MV-4-11 (cell line): ENCODE data around the gene PHF12.

Experiments
- DNase-seq: peaks from one replicate; lab custom pipeline; 2025; lab: John Stamatoyannopoulos, UW

PHF12 gene

DNA sequence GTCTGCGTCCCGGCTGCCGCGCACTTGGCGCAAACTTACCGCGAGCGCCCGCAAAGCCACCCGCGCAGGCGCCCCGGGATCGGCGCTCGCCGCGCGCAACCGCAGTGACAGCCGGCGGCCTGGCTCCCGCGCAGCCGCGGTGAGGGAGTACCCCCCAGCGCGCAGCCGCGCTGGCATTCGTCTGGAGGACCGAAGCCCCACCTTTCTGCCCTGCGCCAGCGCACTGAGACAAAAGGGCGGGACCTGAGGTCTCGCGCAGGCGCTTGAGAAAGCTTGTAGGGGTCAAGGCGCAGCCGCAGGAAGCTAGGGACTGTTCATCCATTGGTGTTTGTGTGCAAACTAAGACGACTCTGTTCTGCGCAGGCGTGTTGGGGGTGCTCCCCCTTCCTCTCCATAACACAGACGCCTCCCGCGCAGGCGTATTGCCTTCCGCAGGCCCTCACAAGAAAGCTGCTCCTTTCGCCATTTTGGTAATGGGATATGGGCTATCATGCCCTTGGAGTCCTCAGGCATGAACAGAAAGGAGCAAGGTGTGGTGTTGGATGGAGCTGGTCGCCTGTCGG lies at the start of gene PHF12:
TSS of gene PHF12 (minus strand) at position 91 of the 563 bp plus-strand sequence. CDS start 558 bp downstream, outside the sequence.
- peak; percentile 100 for DNase-seq

DNA sequence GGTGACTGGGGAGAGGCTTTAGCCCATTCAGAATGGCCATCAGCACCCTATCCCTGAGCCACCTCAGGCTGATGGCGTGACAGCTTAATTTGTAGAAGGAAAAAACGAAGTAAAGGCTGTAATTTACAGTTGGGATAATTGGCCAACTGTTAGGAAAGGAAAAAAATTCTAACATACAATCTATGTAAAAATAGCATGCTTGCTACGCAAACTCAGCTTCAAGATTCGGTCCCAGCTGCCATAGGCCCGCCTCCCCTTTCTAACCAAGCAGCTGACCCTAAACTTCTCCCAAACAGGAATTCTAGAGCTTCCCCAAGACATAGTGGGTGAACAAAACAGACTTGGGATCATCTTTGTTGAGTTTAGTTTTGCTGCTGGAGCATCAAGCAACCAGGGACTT lies 49.7 kb upstream of the PHF12 start:
- no peak for DNase-seq

DNA sequence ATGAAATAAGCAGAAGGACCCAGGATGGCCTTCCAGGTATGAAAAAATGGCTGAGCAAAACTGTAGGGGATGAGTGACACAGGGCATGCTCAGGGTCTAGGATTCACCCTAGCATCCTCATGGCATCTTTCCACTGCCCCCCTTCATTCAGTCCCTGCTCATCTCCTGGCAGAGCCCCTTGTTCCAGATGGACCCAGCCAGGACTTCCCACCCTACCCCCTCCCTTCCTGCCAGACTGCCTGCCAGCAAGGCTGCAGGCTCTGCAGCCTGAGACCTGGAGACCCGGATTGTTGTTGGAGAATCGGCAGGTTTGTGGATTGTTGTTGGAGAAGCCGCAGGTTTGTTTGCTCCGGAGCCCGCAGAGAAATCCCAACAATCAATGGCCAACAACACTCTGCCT lies 47.9 kb upstream of the PHF12 start:
- DNase-seq = no peak

DNA sequence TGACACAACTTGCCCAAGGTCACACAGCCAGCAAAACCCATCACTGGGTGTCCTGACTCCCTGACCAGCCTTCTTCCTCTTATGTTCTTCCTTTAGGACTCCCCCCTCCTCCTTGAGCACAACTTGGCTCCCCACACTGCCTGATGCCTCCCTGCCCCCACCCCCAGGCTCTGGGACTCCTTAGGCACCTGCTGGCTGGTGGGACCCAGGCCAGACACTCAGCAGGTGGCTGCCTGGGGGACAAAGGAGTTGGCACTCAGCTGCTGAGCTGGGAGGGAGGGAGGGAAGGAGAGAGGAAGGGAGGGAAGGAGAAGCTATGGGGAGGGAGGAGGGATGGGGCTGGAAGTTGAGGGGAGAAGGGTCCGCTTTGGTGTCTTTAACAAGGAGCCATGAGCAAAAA lies 46.5 kb upstream of the PHF12 start:
- no peak for DNase-seq

DNA sequence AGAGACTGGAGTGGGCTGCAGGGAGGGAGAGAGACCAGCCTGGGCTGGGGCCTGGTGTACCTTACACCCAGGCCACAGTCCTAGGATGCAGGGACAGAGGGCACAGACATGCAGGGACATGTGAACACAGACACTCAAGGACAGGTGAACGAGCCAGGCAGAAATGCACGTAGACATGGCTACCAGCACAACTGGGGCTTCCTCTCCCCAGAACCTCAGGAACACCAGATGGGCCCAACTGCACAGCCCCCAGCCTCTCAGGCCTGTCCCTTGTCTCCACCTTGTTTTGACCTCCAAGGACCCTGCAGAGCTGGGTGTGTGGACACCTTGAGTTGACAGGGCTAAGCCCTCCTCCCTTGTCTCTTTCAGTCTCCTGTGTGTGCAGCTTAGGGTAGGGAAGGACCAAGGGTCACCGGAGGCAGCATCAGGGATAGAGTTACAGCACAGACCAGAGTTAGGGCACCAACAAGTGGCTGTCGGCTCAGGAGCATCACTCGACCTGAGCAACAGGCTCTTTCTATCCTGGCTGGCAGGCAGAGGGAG lies 45.3 kb upstream of the PHF12 start:
- DNase-seq = no peak

DNA sequence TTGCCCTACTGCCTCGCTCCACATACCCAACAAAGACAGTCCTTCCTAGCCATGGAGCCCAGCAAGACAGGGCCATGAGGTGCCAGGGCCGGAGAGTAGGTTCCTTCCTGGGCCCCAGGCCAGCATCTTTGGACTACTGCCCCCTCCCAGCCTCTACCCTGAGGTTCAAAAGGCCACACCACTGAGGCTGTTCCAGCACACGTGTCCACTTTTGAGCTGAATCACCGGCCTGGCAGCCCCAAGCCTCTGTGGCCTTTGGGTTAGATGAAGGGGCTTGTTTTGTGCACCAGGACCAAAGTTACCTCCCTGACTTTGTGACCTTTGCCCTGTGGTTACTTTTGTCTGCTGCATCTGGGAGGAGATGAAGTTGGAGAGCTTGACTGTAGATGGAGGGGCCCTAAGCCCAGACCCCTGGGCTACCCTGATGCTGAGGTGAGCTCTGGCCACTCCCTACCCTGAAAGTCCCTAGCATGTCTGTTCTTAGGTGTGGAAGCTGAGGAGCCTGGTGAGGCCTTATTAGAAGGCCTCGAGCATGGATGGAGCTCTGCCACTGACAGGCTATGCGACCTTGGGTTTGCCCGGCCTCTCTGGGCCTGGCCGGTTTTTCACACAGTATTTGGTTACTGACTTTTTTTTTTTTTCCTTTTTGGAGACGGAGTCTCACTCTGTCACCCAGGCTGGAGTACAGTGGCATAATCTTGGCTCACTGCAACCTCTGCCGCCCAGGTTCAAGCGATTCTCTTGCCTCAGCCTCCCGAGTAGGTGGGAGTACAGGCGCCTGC lies 42.5 kb upstream of the PHF12 start:
- no peak for DNase-seq

DNA sequence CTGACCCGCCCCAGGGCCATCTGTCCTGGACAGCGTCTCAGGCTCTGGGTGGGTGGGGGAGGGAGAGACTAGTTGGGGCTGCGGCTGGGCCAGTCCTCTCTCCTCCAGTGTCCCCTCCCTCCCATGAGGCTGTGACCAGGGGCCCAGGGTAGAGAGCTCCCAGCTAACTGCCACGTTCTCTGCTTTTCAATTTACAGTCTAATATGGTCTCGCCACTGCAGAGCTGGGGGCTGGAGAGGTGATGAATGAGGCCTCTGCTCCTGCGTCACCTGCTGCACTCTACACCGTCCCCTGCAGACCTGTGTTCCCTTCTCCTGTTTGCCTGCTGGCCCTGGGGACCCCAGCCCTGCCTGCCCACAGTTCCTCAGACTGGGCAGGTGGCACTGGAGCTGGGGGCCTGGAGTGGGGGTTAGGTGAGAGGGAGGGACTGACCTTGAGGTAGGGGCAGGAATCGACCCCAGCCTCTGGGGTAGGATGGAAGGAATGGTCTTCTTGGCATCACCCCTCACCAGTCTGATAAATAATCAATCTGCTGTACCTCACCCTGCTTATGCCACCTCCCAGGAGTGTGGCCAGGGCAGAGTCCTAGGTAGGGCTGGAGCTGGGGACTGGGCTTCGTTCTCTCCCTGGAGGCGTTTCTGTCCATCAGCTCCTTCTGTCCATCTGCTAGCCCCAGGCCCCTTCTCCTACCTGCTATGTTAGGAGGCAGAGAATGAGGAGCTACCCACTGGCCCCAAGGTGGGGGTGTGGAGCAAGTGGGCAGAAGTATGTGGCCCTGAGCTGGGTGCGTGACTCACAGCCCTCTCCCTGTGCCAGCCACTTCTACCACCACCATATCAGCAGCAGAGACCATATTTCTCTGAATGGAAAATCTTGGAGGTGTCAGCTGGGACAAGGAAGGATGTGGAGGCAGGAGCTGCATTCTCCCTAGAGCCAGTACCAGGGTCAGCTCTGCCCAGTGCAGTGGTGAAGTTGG lies 41.6 kb upstream of the PHF12 start:
- DNase-seq = no peak

DNA sequence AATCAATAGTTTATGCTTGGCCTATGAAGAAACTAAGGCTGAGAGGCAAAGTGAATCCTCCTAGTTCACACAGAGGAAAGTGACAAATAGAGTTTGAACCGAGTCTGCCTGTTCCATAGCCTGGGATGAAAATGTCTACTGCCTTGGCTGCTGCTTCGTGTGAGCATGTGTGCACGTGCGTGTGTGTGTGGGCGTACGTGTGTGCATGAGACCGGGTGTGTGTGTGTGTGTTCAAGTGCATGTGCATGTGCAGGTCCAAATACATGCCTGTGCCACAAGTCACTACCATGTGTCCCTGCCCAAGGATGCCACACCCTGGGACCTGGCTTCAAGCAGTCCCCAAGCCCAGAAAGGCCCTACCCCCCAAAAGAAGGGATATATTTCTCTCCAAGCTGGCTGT lies 40.9 kb upstream of the PHF12 start:
- no peak for DNase-seq

DNA sequence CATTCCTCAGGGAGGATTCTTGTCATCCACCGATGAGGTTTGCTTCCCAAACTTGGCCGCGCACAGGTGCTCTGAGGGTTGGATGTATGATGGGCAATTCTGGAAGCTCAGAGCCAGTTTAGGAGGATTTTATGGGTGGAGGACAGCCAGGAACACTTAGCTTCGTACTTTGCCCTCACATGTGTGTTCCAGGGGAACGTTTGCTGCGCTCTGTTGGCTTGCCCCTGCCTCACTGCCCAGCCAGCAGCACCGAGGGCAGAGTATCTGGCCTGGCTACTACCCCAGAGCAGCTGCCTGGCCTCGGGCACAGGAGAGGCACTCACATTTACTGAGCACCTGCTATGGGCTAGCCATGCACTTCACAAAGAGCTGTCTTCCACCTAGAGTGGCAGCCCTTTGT lies 40.5 kb upstream of the PHF12 start:
- no peak for DNase-seq

DNA sequence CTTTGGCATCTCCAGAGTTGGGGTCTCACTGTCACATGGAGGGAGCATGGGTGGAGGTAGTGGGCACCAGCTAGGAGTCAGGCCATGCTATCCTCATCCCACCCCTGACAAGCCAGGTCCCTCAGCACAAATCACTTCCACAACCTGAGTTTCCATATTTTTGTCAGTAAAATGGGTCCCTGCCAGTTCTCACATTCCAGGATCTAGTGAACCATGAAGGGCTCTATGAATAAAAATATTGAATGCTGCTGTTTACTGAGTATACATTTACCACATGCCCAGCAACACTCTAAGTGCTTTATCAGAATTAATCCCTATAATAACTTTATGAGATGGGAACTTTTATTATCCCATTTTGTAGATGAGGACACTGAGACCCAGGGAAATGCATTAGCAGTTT lies 37.7 kb upstream of the PHF12 start:
- DNase-seq = no peak

DNA sequence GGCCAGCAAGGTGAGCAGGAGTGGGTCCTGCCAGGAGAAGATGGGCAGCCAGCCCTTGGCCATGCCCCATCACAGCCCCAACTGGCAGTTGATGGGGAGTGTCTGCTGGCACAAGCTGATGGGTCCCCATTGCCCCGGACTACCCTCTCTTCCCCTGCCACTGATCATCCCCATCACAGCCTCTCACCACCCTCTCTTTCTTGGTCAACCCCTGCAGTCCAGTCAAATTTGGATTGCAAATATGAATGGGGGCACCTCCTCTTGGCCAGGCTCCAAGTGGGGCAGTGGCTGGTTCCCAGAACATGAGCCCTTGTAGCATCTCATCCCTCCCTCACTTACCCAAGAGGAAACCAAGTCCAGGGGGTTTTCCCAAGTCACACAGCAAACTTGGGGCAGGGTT lies 37.2 kb upstream of the PHF12 start:
- DNase-seq = no peak

DNA sequence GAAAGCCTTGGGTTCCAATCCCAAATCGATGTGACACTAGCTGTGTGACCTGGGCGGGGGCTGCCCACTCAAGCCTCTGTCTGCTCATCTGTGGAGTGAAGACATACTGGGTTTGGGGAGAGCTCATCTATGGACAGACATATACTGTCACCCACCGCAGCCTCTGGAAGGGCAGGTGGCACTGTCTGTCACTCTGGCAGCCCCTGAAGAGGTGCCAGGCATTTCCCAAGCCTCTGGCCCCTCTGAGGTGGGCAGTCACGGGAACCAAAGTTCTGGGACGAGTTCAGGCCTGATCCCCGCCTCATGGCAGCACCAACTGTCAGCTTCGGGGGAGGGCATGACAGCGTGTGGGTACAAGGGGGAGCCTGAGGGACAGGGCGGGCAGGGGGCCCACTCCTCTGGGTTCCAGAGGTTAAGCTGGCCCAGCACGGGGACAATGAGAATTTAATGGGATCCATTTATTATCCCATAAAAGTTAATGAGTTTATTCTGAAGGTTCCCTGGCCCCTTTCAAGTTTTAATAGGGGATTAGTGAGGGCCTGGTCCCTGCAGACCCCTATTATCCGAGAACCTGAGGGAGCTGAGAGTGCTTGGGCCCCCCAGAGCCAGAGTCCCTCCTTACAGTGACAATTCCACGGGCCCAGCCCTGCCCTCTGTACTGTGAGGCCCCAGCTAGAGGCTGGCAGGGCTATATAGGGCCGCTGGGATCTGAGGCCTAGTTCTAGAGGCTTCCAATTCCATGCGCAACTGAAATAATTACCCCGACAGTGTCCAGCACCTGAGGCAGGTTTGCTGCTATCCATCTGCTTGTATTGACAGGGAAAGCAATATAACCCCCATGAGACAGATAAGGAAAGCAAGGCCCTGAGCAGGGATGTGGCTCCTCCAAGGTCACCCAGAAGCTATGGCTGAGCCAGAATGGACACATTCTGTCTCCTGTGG lies 35.7 kb upstream of the PHF12 start:
- DNase-seq = no peak

DNA sequence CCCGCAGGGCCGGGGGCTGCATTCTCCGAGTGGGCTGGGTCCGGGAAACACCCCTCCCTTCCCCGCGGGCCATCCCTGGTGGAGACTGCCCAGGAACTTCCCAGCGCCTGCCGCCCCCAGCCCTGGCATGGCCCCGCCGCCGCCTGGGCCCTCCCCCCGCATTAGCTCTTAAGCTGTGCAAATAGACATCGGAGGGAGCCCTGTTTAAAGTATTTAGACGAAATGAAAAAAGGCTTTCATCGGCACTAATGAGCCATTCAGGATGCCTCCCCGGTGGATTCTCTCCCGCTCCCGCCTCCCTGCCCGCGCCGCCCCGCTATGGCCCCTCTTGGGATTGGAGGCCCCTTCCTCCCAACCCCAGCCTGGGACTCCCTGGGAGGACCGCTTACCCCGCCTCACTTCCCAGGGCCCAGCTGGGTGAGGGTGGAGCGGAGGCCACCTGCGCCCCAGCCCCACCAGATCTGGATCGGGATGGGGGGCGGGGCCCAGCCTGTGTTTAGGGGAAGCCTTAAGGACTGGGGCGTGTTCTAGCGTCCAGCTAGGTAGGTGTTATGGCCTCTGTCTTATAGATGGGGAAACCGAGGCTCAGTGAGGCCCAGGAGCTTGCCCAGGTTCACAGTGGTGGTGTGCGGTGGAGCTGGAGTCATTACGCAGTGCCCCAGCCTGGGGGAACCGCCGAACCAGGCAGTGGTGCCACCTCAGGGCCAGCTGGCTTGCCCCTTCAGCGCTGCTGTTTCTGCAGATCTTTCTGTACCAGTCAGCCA lies 34.8 kb upstream of the PHF12 start:
- DNase-seq = no peak

DNA sequence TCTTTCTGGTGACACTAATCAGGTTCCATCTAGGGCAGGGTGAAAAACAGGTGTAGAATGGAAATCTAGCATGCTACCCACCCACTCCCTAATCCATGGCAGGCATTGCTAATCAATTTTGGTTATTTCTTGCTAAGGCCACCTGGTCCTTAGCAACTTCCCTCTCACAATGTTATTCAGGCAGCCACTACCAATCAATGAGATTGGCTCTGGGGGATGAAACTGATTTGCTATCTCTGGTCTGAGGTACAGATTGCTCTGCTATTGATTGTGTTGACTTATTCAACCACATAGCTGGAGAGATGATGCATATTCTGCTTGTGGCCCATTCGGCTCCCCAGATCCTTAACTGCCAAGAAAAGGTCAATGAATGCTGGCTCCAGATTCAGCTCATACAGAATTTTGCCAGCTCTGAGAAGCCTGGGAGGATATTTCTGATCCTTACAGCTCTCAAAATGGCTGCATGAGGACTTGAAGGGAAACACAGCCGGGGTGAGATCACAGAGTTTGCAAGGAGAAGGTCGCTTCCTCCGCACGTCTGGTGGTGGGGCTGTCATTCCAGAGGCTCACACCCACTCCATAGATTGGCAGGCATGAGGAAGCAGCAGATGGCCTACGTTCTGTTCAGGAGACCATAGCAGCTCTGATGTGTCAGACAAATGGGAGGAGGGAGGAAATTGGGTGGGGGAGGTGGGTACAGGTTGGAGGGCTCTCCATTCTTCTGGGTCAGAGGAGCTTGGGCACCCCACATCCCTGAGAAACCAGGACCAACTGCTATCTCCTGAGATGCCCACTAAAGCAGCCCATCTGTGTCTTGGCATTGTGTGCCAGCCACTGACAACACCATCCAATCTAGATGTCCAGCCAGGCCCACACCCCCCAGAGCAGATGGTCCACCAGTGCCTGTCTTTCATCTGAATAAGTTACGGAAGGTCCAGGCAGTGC lies 32.2 kb upstream of the PHF12 start:
- DNase-seq = no peak

DNA sequence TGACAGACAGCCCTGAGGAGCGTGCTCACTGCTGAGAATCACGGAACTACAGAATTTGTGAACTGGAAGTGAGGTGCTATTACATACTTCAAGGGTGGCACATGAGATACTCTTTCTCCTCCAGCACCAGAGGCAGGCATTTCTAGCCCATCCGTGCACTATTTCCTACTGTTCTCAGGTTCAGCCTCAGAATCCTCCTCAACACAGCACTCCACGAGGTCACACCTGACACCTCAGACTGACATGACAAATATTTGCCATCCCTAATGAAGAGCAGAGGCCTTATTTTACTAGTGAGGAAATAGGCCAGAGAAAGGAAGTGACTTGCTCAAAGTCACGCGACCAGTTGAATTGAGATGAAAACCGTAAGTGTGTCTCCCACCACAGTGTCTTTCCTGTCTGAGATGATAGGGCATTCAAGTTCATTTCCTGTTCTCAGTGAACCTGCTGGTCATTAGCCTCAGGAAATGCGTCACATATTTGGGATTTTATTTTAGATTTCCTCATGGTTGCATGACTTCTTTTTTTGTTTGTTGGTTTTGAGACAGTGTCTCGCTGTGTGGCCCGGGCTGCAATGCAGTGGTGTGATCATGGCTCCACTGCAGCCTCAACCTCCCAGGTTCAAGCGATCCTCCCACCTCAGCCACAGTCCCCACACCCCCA lies 30.9 kb upstream of the PHF12 start:
- DNase-seq = peak; percentile 95

DNA sequence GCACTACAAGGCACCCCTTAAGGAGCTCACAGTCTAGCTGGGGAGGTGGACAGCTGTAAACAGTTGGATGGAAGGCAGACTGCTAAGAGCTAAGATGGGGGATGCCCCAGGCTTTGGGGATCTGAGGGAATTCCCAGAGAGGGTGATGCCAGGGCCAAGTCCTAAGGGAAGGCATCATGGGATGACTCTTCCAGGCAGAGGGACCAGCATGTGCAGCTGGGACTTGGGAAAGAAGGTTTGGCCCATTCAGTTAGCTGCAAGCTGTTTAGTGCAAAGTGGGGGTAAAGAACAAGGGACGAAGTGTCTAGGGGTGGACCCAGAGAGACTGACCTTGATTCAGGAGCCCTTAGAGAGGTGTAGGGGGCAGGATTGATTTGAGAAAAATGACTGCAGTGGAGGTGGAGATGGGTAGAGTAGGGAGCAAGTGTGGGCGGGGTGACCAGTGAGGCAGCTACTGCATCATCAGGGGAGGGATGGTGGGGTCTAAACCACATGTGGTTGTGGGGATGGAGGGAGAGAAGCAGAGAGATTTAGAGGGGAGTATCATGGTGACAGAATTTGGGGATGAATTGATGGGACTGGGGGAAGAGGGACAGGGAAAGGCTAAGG lies 27.1 kb upstream of the PHF12 start:
- DNase-seq = no peak

DNA sequence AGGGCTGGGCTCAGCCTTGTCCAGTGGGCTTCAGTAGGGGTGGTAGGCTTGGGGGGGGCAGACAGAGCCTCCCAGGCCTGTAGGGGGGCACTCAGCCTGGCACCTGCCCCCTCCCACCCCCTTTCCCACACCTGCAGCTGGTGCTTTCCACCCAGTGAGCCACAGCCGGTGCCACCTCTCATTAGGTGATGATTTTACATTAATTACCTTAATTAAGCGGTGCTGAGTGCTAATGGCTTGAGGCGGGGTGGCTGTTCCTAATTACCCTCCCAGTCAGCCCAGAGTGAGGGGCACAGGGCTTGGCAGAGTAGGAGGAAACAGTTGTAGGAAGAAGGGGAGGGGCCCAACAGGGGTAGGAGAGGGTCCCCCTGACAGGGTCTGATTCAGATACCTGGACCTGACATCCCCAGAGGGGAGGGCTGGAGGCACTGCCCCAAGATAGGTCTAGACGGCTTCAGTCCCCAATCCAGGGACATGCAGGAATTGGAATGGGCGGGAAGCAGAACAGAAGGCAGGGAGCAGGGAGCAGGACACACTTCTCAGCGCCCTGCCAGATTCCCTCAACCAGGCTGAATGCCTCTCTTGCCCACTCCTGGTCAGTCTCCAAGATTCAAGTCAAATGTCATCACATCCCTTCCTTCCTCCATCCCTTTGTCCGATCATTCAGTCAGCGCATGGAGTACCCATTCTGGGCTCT lies 26.5 kb upstream of the PHF12 start:
- no peak for DNase-seq

DNA sequence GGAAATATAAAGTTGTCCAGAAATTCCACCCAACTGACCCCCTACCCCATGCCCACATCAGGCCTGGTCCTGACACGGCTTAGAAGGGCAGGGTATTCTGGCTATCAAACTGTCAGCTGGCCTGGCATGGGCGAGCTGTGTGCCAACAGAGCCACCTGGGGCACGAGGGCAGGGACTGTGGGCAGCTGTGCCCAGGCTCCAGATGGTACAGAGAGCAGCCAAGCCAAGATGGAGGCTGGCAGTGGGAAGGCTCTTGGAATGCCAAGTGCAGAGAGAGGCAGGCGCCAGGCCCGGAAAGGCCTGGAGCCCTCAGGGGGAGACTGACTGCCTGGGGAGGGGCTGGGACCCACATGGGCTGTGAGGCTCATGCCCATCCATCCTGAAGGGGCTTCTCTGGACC lies 24.3 kb upstream of the PHF12 start:
- DNase-seq = no peak
